ENCODE results near the gene NRG4.
"Not testable (repeated sequence)": the region's sequence is repeated elsewhere in the genome, so short reads cannot be mapped to it uniquely, and the experiment has no call there.

NRG4 gene

DNA sequence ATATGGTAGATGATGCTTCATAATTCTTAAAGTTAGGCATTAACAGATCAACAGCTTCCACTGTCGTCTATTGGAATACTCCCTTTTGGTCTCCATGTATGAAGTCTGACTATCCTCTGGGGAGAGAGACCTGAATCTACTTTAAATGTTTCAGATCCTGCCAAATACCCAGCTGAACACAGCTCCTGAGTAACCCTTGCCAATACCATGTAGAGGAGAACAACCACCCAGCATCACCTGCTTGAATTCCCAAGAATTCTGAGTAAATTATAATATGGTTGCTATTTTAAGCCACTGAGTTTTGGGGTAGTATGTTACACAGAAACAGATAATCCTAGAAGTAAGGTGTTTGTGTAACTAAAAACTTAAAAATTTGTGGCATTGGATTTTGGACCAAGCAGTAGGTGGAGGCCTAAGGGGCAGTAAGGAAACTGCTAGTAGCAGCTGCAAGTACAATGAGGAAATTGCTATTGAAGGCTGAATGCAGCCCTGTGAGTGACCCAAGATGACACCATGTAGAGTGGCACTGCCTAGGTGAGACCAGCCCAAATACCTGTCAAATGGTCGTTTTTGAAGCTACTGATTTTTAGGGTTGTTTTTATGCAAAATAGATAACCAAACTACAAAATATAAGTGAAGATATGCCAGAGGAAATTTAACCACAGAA lies 30.9 kb downstream of the NRG4 start:
- no peak for TF ChIP-seq CTCF (IDR thresholded peaks at IDR 0.05; ENCODE audit: borderline replicate concordance, control extremely low read depth, extremely low read depth, insufficient read depth, missing control alignments)
- in situ Hi-C loops (cut with MboI; ENCODE audit: low sequenced_read_pairs, unreplicated experiment) = no loop called here
- DNase-seq (ENCODE audit: low spot score) = no peak

DNA sequence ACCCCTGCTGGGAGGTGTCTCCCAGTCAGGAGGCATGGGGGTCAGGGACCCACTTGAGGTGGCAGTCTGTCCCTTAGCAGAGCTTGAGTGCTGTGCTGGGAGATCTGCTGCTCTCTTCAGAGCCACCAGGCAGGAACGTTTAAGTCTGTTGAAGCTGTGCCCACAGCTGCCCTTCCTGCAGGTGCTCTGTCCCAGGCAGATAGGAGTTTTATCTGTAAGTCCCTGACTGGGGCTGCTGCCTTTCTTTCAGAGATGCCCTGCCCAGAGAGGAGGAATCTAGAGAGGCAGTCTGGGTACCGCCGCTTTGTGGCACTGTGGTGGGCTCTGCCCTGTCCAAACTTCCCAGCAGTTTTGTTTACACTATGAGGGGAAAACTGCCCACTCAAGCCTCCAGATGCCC lies 35.5 kb downstream of the NRG4 start:
- in situ Hi-C loops (cut with MboI; ENCODE audit: low sequenced_read_pairs, unreplicated experiment); DNase-seq (ENCODE audit: low spot score): not testable (repeated sequence)

DNA sequence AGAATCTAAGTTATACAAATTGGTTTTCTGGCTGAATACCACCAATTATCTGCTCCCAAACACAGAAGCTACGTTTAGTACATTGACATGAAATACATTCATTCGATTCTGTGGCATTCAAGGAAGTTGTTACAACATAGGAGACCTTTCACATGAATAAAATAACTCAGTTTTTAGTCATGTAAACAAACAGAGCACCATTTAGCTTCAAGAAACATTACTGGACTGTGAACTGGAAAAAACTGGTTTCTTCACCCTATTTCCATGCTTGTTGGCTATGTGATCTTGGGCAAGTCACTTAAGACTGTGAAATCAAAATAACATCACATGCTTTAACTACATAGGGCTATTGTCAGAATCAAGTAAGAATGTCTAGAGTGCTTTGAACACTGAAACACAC lies 46.2 kb downstream of the NRG4 start:
- TF ChIP-seq CTCF (IDR thresholded peaks at IDR 0.05; ENCODE audit: borderline replicate concordance, control extremely low read depth, extremely low read depth, insufficient read depth, missing control alignments) = no peak
- in situ Hi-C loops (cut with MboI; ENCODE audit: low sequenced_read_pairs, unreplicated experiment) = no loop called here
- no peak for DNase-seq (ENCODE audit: low spot score)

DNA sequence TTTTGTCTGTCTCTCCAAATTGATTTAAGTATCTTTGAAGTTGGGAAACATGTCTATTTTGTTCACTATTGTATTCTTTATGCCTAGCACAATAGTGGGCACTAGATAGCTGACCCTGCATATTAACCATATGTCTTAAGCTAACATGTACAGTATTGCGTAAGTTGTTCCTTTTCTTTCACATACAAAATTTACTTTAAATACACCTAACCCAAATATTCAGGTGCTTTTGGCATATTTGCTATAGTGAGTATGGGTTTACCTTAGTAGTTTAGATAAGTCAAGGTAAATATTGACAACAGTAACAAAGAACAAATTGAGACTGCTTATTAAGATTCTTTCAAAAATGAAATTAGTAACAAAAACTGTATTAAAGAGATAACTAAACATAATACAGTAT lies 50.9 kb downstream of the NRG4 start:
- no peak for DNase-seq (ENCODE audit: low spot score)
- no peak for TF ChIP-seq CTCF (IDR thresholded peaks at IDR 0.05; ENCODE audit: borderline replicate concordance, control extremely low read depth, extremely low read depth, insufficient read depth, missing control alignments)
- in situ Hi-C loops (cut with MboI; ENCODE audit: low sequenced_read_pairs, unreplicated experiment) = no loop called here

- in situ Hi-C loops (cut with MboI; ENCODE audit: low sequenced_read_pairs, unreplicated experiment) = no loop called here
- TF ChIP-seq CTCF (IDR thresholded peaks at IDR 0.05; ENCODE audit: borderline replicate concordance, control extremely low read depth, extremely low read depth, insufficient read depth, missing control alignments) = no peak
- DNase-seq (ENCODE audit: low spot score) = no peak
These were observed 56.5 kb downstream of the NRG4 start for GRCh38 chr15:75955720-75956119.

GRCh38 chr15:75952525-75952924 lies 59.7 kb downstream of the NRG4 start:
- DNase-seq (ENCODE audit: low spot score) = no peak
- no peak for TF ChIP-seq CTCF (IDR thresholded peaks at IDR 0.05; ENCODE audit: borderline replicate concordance, control extremely low read depth, extremely low read depth, insufficient read depth, missing control alignments)
- in situ Hi-C loops (cut with MboI; ENCODE audit: low sequenced_read_pairs, unreplicated experiment) = no loop called here

- TF ChIP-seq CTCF (IDR thresholded peaks at IDR 0.05; ENCODE audit: borderline replicate concordance, control extremely low read depth, extremely low read depth, insufficient read depth, missing control alignments) = no peak
- DNase-seq (ENCODE audit: low spot score) = no peak
- in situ Hi-C loops (cut with MboI; ENCODE audit: low sequenced_read_pairs, unreplicated experiment) = no loop called here
These were observed 63.4 kb downstream of the NRG4 start for GRCh38 chr15:75948761-75949296.
